Measurements from ENCODE around the gene MIPOL1.
"Not testable (repeated sequence)": the region's sequence is repeated elsewhere in the genome, so short reads cannot be mapped to it uniquely, and the experiment has no call there.

DNA sequence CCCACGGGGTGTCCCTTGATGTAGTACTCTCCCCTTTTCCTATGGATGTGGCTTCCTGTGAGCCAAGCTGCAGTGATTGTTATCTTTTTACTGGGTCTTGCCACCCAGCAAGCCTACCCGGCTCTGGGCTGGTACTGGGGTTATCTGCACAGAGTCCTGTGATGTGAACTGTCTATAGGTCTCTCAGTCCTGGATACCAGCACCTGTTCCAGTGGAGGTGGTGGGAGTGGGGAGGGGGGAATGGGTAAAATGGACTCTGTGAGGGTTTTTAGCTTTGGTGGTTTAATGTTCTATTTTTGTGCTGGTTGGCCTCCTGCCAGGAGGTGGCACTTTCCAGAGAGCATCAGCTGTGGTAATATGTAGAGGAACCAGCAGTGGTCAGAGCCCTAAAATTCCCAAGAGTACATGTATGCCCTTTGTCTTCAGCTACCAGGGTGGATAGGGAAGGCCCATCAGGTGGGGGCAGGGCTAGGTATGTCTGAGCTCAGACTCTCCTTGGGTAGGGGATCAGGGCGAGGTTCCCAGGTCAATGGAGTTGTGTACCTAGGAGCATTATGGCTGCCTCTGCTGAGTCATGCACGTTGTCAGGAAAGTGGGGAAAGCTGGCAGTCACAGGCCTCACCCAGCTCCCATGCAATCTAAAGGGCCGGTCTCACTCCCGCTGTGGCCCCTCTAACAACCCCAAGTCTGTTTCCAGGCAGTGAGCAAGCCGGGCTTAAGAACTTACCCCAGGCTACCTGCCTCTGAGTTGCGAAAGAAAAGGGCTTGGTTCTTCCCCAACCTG, 199.6 kb downstream of the MIPOL1 start:
- TF ChIP-seq, protein P1, sequence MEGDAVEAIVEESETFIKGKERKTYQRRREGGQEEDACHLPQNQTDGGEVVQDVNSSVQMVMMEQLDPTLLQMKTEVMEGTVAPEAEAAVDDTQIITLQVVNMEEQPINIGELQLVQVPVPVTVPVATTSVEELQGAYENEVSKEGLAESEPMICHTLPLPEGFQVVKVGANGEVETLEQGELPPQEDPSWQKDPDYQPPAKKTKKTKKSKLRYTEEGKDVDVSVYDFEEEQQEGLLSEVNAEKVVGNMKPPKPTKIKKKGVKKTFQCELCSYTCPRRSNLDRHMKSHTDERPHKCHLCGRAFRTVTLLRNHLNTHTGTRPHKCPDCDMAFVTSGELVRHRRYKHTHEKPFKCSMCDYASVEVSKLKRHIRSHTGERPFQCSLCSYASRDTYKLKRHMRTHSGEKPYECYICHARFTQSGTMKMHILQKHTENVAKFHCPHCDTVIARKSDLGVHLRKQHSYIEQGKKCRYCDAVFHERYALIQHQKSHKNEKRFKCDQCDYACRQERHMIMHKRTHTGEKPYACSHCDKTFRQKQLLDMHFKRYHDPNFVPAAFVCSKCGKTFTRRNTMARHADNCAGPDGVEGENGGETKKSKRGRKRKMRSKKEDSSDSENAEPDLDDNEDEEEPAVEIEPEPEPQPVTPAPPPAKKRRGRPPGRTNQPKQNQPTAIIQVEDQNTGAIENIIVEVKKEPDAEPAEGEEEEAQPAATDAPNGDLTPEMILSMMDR (IDR thresholded peaks at IDR 0.05) = not testable (repeated sequence)
- TF ChIP-seq POLR2A (IDR thresholded peaks at IDR 0.05) = not testable (repeated sequence)
